GM19035 (cell line): Measurements from ENCODE around the gene BDKRB2.

Experiments
- ATAC-seq: cut with Tn5 transposase; IDR thresholded peaks from one replicate; pipeline ENCODE4 v1.9.1; 2021; ENCODE audit not compliant: unreplicated experiment

The BDKRB2 gene

GRCh38 chr14:96204151-96205058, at the start of gene BDKRB2:
Gene BDKRB2 (plus strand): TSS chr14:96204839. CDS start chr14:96237108, 32,269 bp downstream.
- ATAC-seq, result no peak

DNA sequence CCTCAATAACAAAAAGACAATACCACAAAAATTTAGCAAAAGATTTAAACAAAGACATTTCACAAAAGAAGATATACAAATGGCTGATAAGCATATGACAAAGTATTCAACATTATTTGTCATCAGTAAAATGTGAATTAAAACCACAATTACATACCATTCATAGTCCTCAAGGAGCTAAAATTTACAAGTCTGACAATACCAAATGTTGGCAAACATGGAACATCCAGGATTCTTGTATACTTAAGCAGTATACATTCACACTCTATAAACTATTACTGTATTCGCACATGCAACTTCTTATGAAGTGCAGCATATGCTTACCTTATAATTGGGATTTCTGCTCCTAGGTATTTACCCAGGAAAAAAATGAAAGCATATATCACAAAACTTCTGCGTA, 49.7 kb upstream of the BDKRB2 start:
- no peak for ATAC-seq

DNA sequence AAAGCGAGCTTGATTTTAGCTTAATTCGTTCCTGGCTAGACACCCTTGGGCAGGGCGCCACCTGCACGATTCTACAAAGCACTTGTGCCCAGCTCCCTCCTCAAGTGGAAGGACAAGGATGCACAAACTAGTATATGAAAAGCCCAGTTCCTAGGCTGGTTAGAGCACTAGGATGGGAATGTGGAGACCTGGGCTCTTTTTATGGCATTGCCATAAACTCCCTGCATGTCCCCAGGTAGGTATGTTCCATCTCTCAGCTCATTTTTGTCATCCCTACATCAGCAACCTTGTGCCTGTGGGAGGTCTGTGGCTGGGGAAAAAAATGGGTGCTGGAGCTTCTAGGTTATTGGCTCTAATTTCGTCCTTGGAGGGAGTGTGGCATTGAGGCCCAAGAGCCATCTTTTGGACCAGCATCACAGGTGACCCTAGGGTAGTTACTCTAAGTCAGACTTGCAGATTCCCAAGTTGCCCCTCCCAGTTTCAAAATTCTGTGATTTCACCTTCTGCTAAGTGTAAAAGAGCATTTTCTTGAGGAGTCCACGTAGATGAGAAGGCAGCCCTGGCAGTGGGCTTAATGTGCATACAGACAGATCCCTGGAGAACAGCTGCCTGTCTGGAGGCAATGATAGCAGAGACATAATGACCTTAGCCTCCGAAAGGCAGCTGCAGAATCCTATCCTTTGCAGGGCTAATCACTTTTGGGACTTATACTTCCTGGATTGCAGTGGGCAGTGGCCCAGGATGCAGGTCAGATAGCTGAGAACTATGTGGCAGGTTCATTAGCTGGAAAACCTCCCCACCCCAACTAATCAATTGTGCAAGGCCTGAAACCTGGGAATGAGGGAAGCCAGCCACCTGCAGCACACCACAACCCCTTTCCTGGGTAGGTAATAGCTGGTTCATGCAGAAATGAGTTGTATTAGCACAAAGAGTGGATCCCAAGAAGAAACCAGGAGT, 47.6 kb upstream of the BDKRB2 start:
- no peak for ATAC-seq

DNA sequence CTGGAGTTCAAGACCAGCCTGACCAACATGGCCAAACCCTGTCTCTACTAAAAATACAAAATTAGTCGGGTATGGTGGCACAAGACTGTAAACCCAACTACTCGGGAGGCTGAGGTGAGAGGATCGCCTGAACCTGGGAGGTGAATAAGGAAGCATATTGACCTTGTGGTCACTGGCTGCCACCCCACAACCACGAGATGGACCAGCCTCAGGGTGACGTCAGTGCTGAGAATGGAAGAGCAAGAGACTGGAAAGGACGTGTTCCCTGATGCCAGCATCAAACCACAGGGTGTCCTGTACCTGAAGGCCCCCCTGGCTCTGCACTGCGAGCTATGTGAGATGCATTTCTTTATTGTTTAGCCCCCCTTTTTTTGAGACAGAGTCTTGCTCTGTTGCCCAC, 45.9 kb upstream of the BDKRB2 start:
- no peak for ATAC-seq

DNA sequence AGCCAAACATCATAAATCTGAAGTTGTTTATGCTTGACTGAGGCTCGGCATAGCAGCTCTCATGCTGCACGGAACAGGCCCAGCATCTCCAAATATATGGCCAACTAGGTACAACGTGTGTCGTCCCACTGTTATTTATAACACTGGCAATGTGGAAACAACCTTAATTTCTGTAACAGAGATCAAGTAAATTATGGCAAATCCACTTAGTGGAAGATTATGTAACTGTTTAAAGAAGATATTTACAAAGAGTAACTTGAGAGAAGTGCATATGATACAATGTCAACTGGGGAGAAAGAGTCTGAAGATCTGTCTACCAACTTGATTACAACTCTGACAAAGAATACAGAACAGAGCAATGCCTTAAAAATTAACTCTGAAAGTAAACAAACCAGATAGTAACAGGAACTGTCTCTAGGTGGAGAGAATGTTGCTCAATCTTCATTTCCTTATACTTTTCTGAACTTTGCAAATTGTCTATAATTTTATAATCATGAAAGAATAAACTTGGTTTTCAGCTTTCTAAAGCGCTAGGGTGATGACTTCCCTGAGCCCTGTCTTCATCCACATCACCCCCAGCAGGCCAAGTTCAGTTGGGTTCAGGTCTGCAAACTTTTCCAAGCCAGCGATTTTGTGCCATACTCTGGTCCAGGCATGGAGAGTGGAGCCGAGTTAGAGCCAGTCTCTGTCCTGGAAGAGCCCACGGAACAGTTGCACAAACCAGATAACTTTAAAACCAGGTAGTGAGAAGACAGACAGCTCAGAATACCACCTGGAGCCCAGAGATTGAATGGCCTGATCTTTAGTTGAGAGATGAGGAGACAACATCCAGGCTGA, 44.3 kb upstream of the BDKRB2 start:
- no peak for ATAC-seq

DNA sequence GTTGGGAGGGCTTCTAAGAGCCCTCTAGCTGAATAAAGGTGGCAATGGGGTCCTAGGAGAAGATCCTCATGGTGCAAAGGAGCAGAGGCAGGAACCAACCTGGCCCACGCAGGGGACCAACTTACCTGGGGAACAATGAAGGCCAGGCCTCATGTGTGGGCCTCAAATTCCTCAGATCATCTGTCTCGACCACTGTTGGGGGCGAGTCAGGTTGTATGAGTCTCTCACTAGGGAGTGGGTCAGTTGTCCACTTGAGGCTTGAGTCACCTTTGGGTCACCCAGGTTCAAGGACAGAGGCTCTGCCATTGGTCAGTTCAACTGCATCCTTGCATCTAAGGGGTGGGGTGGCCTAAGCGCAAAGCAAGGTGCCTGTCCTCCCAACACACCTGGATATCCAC, 43.7 kb upstream of the BDKRB2 start:
- no peak for ATAC-seq

DNA sequence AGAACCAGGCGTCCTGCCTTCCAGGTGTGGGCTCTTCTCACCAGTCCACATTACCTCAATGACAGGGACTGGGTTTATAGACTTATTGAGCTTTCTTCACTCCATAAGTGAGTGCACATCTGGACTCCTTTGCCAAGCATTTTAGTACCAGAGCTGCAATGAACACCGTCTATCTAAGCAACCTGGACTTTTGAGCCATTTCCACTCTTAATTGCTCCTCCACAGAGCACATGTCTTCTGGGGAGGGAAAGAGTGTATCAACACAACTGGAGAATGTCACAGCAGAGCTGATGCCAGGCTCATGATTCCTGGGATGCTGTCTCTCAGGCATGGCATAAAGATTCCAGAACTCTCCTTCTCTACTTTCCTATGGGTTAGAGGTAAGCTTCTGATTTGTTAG, 43.0 kb upstream of the BDKRB2 start:
- ATAC-seq, result no peak

DNA sequence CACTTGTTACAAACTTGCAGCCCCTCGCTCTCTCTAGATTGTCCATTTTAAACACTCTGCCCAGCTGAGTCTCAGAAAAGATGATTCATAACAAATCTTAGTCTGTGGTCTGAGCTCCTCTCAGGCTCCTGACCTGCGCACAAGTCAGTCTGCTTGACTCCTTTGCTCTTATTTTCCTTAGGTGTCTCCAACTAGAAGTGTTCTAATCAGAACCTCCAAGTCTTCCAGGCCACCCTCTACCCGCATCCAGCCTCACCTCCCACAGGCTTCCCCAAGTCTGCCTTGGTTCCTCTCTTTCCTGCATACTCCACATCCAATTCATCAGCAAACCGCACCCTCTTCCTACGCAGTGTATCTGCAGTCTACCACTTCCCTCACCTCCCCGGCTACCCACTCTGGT, 42.4 kb upstream of the BDKRB2 start:
- ATAC-seq, result no peak

- ATAC-seq, result no peak
Measured at GRCh38 chr14:96162741-96163140, 41.9 kb upstream of the BDKRB2 start.

- no peak for ATAC-seq
Measured at GRCh38 chr14:96164861-96165490, 39.7 kb upstream of the BDKRB2 start.

- ATAC-seq, result no peak
Measured at GRCh38 chr14:96165493-96166436, 38.9 kb upstream of the BDKRB2 start.

GRCh38 chr14:96166461-96167223, 38.0 kb upstream of the BDKRB2 start:
- ATAC-seq, result no peak

- no peak for ATAC-seq
Measured at GRCh38 chr14:96167224-96168148, 37.2 kb upstream of the BDKRB2 start.

DNA sequence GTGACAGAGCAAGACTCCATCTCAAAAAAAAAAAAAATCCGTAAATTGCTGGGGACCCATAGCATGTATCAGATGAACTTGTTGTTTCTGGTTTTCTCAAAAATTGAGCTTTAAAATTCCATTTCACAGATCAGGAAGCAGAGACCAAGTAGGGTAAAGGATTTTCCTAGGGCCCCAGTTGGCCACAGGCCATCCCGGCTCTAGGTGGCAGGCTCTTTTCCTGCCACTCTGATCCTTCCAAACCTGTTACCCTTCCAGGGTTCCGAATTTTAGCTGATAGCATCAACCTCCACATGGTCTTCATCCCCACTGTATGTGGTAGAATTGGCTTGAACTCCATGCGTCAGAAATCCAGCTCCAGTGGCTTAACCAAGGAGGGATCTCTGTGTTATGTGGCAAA, 36.1 kb upstream of the BDKRB2 start:
- no peak for ATAC-seq

DNA sequence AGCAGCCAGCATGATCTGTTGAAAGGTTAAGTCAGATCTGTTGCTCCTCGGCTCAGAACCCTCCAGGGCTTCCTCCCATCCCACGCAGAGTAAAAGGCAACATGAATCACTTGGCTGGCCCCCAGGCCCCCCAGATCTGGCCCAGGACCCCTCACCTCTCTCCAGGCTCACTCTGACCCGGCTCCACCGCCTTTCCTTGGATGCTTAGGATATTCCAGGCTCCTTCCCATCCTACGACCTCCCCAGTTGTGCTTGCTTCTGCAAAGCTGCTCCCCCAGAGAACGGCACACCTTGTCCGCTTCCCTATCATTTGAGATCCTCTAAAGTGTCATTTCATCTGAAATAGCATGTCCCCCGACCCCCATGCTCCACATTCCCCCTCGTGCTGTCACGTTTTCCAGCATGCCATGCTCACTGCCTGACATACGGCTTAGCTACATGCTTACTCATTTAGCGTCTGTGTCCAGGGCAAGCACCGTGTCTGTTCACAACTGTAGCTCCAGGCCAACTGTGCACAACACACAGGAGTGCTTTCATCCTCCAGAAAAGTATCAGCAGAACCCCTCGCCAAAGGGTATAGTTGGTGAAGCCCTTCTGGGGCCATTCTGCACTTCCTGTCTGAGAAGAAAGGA, 33.6 kb upstream of the BDKRB2 start:
- no peak for ATAC-seq

DNA sequence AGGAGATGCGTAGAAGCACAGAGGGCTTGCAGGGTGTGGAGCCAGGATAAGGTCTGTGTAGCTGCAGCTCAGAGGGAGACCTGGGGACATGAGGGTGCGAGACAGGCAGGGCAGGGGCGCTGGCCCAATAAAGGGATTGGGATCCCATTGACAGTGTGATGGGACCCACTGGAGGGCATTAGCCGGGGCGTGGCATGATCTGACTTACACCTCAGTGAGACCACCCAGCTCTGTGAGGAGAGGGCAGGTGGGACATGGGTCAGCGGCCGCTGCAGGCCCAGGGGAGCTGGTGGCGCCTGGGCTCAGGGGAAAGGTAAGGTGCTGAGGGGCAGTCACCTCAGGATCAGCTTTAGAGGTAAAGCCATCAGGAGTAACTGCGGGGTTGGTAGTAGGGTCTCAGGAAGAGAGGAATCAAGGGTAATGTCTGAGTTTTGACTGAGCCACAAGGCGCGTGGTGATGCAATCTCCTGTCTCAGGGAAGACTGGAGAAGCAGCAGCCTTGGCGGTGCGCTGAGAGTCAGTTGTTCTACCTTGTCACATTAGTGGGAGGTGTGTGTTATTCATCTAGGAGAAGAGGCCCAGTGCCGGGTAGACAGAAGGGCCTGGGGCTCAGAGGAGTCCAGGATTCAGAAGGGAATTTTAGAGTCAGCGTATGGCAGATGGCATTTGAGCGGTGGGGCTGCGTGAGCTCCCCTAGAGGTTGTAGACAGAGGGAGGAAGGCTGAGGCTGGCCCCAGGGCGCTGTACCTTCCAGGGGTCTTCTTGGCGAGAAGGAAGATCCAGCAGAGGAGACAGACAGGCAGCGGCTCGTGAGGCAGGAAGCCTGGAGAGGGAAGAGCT, 30.8 kb upstream of the BDKRB2 start:
- no peak for ATAC-seq
